Stimulated activated naive CD8-positive, alpha-beta T cell treated with anti-CD3 and anti-CD28 coated beads, Interleukin-15, Interleukin-2, amounts not matched to agents 100 ng/mL and 50 ng/mL, for 24 hours (primary cell): ENCODE measurements around the gene SSR4.
"Not testable (repeated sequence)": the region's sequence is repeated elsewhere in the genome, so short reads cannot be mapped to it uniquely, and the experiment has no call there.

Source experiments
- H3K27ac Mint-ChIP-seq: one replicate; pipeline ENCODE4 v1.8.0; 2021; ENCODE audit warnings: mild to moderate bottlenecking, mixed read lengths
- H3K27me3 Mint-ChIP-seq: one replicate; pipeline ENCODE4 v1.8.0; 2021; ENCODE audit warnings: mixed read lengths
- H3K36me3 Mint-ChIP-seq: one replicate; pipeline ENCODE4 v1.8.0; 2021; ENCODE audit warnings: low read depth, mixed read lengths
- H3K4me1 Mint-ChIP-seq: one replicate; pipeline ENCODE4 v1.8.0; 2021; ENCODE audit warnings: low read depth, mixed read lengths
- H3K4me3 Mint-ChIP-seq: one replicate; pipeline ENCODE4 v1.8.0; 2021; ENCODE audit warnings: mild to moderate bottlenecking, mixed read lengths
- H3K9me3 Mint-ChIP-seq: one replicate; pipeline ENCODE4 v1.8.0; 2021; ENCODE audit warnings: mixed read lengths

SSR4 gene

DNA sequence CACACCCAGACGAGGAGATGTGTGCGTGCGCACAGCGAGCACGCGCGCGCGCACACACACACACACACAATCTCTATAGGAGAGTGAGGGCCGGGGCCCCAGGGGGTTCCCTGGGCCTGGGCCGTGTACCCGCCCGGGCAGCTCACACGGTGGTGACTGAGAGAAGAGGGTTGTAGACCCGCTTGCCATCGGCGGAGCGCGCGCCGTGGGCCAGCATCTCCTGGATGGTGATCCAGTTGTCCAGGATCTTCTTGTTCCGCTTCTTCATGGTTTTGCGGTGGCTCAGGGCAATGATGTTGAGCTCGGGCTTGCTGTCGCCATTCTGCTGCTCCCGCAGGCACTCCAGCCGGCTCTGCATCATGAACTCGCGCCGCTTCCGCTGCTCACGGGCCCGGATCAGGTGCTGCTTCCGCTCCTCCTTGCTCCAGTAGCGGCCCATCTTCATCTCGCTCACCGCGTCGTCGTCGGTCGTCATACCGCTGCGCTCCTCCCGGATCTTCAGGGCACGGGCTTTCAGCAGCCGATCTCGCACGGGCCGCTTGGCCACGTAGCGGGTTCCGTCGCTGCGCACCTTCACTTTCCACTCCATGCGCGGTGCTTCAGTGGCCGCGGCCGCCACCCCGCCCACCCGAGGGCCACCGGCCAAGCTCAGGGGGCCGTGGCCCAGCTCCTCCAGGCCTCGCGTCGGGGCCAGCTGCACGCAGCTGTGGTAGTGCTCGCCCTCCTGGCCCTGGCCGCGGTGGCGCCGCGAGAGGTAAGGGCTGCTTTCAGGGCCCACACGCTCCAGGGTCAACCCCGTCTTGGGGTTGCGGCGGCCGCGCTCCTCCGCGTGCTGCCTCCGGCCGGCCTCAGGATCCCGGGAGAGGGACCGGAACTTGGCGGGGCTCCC is 9.0 kb downstream of the SSR4 start:
- Mint-ChIP-seq H3K27me3 (no peaks in the 10 kb centered on the region), H3K4me3 (no peak overlapping the region), H3K27ac (no peak overlapping the region), H3K36me3 (no peaks in the 10 kb centered on the region), H3K4me1 (no peaks in the 10 kb centered on the region), H3K9me3 (no peaks in the 10 kb centered on the region)

DNA sequence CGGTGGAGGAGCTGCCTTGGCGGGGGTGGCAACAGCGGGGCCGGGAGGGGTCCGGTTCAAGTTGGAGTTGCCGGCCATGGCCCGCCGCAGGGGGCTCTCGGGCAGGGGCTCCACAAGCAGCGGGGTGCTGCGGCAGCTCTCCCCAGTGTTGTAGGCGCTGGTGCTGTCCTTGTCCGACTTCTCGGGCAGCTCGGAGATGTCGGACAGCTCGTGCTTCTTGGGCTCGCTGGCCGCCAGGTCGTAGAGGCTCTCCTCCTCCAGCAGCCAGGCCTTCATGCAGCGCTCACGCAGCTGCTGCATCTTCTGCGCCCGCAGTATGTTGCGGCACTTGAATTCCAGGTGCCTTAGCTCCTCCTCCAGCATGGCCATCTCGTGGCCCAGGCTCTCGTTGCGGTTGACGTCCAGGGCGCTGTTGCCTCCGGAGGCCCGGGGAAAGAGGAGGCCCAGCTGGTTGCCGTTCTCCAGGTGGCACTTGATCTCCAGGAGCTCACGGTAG is 9.7 kb downstream of the SSR4 start:
- no peak overlapping the region for H3K27ac Mint-ChIP-seq
- H3K4me1 Mint-ChIP-seq: no peaks in the 10 kb centered on the region
- H3K4me3 Mint-ChIP-seq: no peak overlapping the region
- no peaks in the 10 kb centered on the region for H3K27me3 Mint-ChIP-seq
- H3K9me3 Mint-ChIP-seq: no peaks in the 10 kb centered on the region
- no peaks in the 10 kb centered on the region for H3K36me3 Mint-ChIP-seq

GRCh38 chrX:153804621-153805020 is 10.2 kb downstream of the SSR4 start:
- Mint-ChIP-seq H3K27ac (no peak overlapping the region), H3K4me1 (no peaks in the 10 kb centered on the region), H3K9me3 (no peaks in the 10 kb centered on the region), H3K27me3 (no peaks in the 10 kb centered on the region), H3K4me3 (no peak overlapping the region), H3K36me3 (no peaks in the 10 kb centered on the region)

DNA sequence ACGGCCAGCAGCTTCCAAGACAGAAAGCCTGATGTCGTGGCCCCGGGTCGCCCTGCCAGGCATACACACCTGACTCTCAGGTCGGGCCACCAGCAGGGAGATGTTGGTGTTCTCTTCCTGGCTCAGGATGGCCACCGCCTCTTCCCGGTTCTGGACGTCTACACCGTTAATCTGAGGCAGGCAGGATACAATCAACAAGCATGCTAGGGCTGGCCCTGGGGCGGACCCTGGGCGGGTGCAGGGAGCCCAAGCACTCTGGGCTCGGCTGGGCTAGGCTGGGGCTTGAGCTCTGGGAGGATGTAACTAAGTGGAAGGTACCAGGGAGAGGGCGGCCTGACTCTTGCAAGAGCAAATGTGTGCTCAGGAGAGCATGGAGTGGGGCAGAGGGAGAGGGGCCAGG is 11.0 kb downstream of the SSR4 start:
- Mint-ChIP-seq H3K4me3 (no peak overlapping the region), H3K9me3 (no peaks in the 10 kb centered on the region), H3K4me1 (no peaks in the 10 kb centered on the region), H3K36me3 (no peaks in the 10 kb centered on the region), H3K27me3 (no peaks in the 10 kb centered on the region), H3K27ac (no peak overlapping the region)

DNA sequence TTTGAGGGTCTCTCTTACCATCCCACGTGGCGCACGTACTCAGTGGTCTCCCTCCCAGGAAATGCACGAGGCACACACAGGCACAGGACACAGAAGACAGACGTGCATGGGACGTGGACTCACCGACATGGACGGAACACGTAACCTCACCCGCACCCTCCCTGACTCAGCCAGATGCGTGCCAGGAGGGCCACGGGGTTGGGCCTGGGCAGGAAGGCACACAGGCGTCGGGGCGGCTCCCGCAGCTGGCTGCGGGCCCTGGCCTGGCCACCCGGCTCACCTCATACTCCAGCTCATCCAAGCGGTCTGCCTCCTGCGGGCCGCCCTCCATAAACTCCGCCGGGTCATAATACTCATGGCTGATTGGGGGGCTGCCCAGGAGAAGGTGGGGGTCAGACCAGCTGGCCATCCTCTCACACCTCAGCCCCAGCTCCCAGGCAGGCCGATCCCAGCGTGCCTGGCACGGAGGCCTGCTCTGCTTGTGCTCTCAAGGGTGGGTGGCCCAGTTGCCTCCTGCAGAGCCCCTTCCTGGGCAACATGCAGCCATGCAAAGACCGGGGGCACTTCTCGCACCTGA is 12.6 kb downstream of the SSR4 start:
- Mint-ChIP-seq H3K4me1 (no peaks in the 10 kb centered on the region), H3K27ac (no peak overlapping the region), H3K36me3 (no peaks in the 10 kb centered on the region), H3K9me3 (no peaks in the 10 kb centered on the region), H3K4me3 (no peak overlapping the region), H3K27me3 (no peaks in the 10 kb centered on the region)

DNA sequence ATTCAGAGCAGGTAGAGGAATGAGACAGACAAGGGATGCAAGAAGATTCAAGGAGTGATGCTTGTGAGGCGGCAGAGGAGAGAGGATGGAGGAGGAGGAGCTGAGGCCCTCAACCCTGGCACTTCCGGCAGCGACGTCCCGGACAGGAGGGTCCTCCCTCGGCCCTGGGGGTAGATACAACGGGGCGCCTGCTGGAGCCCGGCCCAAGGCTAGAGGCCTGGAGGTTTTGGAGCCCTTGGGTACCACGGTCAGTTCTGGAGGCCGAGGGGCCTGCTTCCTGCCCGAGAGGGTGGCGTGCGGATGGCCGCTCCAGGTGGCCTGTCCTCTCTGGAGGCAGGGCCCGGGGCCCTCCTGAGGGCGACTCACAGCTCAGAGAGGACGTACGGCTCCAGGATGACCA is 13.5 kb downstream of the SSR4 start:
- Mint-ChIP-seq H3K4me3 (no peak overlapping the region), H3K4me1 (no peaks in the 10 kb centered on the region), H3K27me3 (peaks cover 1% of the 10 kb centered on the region), H3K27ac (no peak overlapping the region), H3K9me3 (no peaks in the 10 kb centered on the region), H3K36me3 (no peaks in the 10 kb centered on the region)

- Mint-ChIP-seq H3K4me1 (peaks cover 9% of the 10 kb centered on the region), H3K36me3 (no peaks in the 10 kb centered on the region), H3K4me3 (no peak overlapping the region), H3K27ac (no peak overlapping the region), H3K9me3 (no peaks in the 10 kb centered on the region), H3K27me3 (peaks cover 4% of the 10 kb centered on the region)
These were observed 17.8 kb downstream of the SSR4 start for GRCh38 chrX:153812220-153812619.

DNA sequence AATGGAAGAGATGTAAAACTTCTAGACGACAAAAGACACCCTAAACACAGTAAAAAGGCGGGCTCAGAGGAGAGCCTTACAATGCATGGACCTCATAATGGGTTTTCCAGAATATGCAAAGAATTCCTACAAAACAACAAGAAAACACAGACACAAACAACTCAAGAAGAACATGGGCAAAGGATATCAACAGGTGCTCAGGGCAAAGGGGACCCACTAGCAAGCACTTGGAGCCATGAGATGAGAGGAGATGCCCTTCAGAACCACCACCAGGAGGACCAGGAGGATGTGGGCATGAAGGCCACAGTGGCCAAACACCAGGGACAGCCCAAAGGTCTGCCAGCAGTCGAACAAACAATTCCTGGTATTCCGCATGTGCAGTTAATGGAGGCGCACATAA is 18.7 kb downstream of the SSR4 start:
- peaks cover 4% of the 10 kb centered on the region for H3K27me3 Mint-ChIP-seq

GRCh38 chrX:153814591-153815315 is 20.3 kb downstream of the SSR4 start:
- Mint-ChIP-seq H3K27ac (no peak overlapping the region), H3K27me3 (peaks cover 4% of the 10 kb centered on the region), H3K9me3 (no peaks in the 10 kb centered on the region), H3K4me1 (peaks cover 12% of the 10 kb centered on the region), H3K4me3 (no peak overlapping the region), H3K36me3 (no peaks in the 10 kb centered on the region)

More for the DNA sequence above, 18.7 kb downstream of the SSR4 start:
- Mint-ChIP-seq H3K36me3 (no peaks in the 10 kb centered on the region), H3K4me3 (no peak overlapping the region), H3K9me3 (no peaks in the 10 kb centered on the region), H3K27ac (no peak overlapping the region), H3K4me1 (peaks cover 12% of the 10 kb centered on the region)

- Mint-ChIP-seq H3K9me3 (no peaks in the 10 kb centered on the region), H3K4me1 (peaks cover 16% of the 10 kb centered on the region), H3K36me3 (no peaks in the 10 kb centered on the region), H3K27ac (no peak overlapping the region), H3K27me3 (peaks cover 4% of the 10 kb centered on the region), H3K4me3 (no peak overlapping the region)
These were observed 22.6 kb downstream of the SSR4 start for GRCh38 chrX:153816831-153817690.

GRCh38 chrX:153818064-153818463 is 23.6 kb downstream of the SSR4 start:
- not testable (repeated sequence) for H3K9me3 Mint-ChIP-seq, H3K27ac Mint-ChIP-seq, H3K36me3 Mint-ChIP-seq, H3K4me3 Mint-ChIP-seq, H3K27me3 Mint-ChIP-seq
- peaks cover 22% of the 10 kb centered on the region for H3K4me1 Mint-ChIP-seq

GRCh38 chrX:153818571-153819383 is 24.3 kb downstream of the SSR4 start:
- H3K27me3 Mint-ChIP-seq: no peaks in the 10 kb centered on the region
- no peaks in the 10 kb centered on the region for H3K9me3 Mint-ChIP-seq
- H3K27ac Mint-ChIP-seq: no peak overlapping the region
- peak overlapping the region; percentile 32 for H3K4me3 Mint-ChIP-seq
- H3K36me3 Mint-ChIP-seq: no peaks in the 10 kb centered on the region
- peaks cover 22% of the 10 kb centered on the region for H3K4me1 Mint-ChIP-seq

GRCh38 chrX:153819384-153820040 is 25.0 kb downstream of the SSR4 start:
- no peaks in the 10 kb centered on the region for H3K27me3 Mint-ChIP-seq
- no peak overlapping the region for H3K27ac Mint-ChIP-seq
- H3K4me1 Mint-ChIP-seq: peaks cover 22% of the 10 kb centered on the region
- no peaks in the 10 kb centered on the region for H3K36me3 Mint-ChIP-seq
- no peaks in the 10 kb centered on the region for H3K9me3 Mint-ChIP-seq
- peak overlapping the region; percentile 32 for H3K4me3 Mint-ChIP-seq
